Hematopoietic multipotent progenitor cell treated with erythropoietin and hydrocortisone succinate and interleukin-3 and kit ligand, for 8 days (in vitro differentiated cells): Measurements from ENCODE around the gene DAB2IP.

Experiments
- DNase-seq: peaks from one replicate; pipeline ENCODE4 v3.0.0-alpha.2; 2015

The DAB2IP gene

DNA sequence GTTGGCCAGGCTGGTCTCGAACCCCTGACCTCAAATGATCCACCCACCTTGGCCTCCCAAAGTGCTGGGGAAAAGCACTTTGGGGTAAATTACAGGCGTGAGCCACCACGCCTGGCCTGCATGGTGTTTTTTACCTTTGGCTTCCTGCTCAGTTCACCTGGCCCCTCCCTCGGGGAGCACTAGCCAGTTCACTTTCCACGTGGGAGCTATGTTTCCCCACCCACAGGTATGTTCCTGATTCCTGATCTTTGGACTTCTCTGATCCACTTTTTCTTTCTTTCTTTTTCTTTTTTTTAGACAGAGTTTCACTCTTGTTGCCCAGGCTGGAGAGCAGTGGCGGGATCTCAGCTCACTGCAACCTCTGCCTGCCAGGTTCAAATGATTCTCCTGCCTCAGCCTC, 15.8 kb downstream of the DAB2IP start:
- DNase-seq = no peak

DNA sequence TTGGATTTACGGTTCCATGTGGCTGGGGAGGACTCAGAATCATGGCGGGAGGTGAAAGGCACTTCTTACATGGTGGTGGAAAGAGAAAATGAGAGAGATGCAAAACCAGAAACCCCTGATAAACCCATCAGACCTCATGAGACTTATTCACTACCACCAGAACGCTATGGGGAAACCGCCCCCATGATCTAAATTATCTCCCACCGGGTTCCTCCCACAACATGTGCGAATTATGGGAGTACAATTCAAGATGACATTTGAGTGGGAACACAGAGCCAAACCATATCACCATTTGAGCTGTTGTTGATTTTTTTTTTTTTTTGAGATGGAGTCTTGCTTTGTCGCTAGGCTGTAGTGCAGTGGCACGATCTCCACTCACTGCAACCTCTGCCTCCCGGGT, 16.5 kb downstream of the DAB2IP start:
- no peak for DNase-seq

DNA sequence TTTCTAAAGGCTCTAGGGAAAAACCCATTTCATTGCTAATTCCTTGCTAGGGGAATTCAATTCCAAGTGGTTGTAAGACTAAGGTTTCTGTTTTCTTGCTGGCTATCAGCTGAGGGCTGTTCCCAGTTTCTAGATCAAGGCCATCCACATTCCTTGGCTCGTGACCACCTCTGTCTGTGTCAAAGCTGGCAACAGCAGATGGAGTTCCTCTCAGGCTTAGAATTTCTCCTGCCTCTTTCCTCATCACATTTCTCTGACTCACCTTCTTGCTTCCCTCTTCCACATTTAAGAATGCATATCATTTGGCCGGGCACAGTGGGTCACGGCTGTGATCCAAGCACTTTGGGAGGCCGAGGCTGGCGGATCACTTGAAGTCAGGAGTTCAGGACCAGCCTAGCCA, 19.0 kb downstream of the DAB2IP start:
- no peak for DNase-seq

DNA sequence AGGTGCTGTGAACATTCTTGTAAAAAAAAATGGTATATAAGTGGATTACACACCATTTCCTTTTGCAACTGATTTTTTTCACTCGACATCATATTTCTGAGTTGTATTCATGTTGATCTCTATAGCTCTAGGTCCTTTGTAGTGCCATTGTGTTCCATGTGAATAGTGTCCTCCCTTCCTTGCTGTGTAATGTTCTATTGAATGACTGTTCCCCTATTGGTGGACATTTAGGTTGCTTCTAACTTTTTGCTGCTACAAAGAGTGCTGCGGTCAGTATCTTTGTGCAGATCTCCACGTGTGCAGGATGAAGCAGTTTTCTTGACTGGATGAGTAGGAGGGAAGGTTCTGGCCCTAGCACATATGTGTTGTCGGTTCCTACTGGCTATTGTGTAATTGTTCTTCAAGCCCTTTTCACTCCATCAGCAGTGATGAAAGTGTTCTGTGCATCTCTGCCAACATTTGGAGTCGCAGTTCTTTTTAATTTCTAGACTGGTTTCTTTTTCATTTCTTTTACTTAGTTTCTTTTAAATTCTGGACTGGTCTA, 20.2 kb downstream of the DAB2IP start:
- DNase-seq = no peak

DNA sequence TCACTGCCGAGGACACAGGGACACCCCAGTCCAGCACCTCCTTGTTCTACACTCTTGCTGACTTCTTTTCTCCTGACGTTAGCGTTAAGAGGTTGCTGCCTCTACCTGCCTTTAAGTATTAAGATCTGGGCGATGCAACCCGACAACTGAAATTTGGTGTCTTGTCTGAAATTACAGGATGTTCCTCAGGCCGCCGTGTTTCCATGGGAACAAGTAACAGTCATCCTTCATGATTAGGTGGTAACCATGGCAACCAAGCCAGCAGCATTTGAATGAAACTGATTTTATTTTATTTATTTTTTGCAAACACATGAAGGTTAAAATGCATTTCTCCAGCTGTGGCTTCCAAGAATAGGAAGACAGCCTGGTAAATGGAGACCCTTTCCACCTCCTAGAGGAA, 20.8 kb downstream of the DAB2IP start:
- no peak for DNase-seq

DNA sequence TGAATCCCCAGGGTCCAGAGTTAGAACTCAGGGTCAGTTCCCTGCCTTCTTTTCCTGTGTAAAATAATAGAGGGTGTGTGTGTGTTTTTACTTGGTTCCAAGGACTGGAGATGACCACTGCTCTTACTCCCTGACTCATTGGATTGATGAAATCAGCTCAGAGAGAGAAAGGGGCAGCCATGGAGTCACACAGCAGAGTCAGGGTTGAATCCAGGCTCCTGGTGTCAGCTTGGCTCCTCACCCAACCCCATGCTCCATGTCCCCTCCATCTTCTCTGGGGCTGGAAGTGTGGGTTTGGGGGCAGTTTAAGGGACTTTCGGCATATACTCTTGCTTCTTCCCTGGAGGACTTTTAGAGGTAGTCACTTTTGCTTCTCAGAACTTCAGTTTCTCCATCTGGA, 21.6 kb downstream of the DAB2IP start:
- DNase-seq = no peak

DNA sequence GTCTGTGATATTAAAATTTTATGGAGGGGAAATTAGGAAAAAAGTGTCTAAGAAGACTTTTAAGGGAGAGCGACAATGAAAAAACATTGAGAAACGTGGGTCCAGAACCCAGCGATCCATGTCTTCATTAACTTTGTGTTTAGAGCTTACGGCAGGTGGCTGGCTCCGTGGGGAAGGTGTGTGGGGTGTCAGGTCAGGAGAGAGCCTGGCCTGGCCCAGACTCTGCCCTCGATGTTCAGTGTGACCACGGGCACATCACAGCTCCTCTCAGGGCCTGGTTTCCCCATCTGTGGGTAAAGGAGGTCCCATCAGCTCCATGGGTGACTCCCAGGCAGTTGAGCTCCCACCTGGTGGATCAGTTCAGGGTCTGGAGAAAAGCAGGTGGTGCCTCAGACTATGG, 22.1 kb downstream of the DAB2IP start:
- no peak for DNase-seq

DNA sequence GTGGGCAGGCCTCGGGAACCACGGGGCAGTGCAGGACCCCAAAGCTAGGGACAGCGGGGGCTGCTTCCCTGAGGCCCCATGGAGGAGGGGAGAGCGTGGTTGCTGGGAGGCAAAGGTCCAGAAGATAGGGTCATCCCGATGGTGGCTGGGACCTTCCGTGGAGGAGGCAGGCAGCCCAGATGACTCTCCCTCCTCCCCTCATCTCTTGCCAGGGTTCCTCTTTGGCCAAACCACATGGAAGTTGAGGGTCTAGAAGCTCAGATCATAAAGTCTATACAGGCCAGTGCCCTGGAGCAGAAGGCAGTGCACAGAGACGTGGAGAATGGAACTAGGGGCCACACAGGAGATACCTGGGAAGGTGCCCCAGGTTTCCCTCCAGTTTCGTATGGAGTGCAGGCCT, 22.6 kb downstream of the DAB2IP start:
- no peak for DNase-seq

DNA sequence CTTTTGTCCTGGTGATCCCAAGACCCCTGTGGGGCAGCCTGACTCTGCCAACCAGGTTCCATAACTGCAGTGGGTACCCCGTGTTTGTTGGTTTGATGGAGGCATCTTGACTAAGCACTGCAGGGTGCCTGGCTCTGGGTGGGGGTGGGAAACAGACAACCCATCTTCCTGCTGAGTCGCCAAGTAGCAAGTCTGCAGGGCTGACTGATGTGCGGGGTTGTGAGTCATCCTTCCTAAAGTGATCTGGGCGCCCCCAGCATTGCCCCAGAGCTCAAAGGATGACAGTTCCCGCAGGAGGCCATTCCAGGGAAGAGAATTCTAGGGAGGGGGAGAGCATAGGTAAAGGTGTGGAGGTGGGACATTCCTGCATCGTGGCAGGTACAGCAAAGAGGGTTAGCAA, 23.5 kb downstream of the DAB2IP start:
- DNase-seq = no peak

DNA sequence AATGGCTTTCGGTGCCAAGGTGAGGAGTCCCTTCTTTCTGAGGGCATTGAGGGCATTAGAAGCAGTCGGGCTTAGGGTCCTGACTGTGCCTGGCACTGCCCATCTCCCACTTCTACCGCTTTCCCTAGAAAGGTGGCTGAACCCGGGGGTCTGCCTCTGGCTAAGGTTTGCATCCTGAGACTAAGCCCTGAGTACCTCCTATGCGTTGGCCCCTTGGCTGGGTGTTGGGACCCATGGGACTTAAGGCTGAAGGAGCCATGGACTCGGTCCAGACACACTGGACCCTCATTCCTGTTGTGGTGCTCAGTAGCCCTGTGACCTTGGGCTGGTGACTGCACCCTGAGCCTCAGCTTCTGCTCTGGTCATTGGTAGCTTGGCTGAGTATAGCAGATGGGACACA, 23.9 kb downstream of the DAB2IP start:
- no peak for DNase-seq

DNA sequence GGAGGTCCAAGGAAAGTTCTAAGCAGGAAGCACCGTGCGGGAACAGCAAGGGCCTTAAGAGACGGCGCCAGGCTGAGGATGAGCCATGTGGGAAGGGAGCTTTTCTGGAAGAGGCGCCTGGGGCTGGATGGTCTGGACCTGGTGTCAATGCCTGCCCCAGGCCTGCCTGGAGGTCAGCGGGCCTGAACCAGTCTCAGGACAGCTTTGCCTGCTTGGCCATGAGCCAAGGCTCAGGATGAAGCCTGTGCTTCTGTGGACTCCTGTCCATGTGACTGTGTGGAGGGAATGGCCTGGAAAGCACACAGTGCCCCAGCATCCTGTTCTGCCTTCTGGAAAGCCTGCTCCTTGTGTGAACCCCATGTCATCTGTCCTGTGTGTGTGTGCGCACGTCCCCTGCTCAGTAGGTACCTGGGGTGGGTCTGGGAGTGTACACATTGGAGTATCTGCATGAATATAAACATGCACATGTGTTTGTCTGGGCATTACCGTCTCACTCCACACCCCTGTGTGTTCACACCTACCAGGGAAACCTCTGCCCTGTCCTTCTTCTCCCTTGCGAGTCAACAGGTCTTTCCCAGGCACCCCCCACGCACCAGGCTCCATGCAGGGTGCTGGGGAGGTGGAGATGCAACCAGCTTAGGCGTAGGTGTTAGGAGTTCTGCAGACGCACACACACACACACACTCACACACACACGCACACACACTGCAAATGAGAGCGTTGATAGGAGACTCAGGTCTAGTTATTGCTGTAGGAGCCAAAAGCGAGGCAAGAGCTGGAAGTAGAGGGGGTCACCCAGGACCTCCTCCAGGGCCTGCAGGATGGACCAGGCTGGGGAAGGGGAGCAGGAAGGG, 24.8 kb downstream of the DAB2IP start:
- DNase-seq = no peak

DNA sequence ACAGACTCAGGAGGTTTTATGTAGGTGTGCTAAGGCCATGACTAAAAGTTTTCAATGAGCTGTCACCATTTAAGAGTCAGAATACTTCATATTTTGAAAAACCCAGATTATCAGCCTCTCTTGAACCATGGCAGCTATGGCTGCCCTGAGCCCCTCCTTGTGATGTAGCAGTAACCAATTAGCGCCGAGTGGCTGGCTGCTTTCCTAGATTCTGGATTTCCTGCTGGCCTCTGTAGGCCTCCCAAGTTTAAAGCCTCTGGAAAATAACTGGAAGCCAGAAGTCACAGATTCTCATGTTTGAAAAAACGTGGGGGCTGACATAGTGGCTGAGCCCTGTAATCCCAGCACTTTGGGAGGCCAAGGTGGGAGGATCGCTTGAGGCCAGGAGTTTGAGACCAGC, 25.5 kb downstream of the DAB2IP start:
- DNase-seq = no peak

DNA sequence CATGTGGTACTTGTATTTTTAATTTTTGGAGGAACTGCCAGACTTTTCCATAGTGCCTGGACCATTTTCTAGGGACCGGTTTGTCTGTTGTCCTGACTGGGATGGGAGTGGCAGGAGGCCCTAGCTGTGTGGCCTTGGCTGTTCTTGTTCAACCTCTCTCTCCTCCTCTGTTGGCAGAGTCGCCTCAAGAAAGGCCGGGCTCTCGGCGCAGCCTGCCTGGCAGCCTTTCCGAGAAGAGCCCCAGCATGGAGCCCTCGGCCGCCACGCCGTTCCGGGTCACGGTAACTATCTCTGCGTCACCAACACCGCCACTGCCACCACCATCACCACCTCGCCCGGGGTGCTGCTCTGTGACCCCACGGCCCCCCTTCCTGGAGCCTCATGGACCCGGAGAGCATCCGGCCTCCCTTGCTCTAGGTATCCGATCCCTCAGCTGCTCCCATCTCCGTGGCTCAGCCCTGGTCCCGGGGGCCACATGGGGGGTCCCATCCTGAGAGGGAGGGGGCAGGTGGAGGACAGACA, 27.1 kb downstream of the DAB2IP start:
- no peak for DNase-seq

DNA sequence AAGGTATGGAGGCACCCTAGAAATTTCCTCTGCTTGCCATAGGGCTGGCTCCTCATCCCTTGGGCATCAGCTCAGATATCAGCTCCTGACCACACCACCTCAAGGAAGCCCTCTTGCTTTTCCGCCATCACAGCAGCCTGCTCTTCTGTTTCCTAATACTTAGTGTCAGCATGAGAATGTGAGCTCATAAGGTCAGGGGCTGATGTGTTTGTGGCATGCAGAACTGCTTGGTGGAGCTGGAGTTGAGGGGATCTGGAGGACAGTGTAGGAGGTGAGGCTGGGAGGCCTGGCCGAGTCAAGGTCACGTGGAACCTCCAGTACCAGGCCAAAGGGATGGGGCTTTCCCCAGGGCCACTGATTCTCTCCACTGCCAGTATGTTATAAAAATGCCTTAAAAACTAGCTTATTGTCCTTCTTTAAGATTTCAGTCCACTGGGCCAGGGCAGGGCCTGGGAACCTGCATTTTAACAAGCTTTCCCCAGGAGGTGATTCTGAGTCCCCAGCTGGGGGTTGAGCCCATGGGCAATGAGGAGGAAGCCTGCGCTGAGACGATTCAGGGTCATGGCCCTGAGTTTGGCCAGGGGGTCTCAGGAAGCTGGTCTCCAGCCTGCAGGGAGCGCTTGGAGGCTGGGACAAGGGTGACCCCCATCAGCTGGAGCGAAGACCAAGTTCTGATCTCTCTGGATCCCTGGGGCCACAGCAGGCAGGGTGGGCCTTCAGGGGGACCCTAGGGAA, 28.6 kb downstream of the DAB2IP start:
- no peak for DNase-seq

DNA sequence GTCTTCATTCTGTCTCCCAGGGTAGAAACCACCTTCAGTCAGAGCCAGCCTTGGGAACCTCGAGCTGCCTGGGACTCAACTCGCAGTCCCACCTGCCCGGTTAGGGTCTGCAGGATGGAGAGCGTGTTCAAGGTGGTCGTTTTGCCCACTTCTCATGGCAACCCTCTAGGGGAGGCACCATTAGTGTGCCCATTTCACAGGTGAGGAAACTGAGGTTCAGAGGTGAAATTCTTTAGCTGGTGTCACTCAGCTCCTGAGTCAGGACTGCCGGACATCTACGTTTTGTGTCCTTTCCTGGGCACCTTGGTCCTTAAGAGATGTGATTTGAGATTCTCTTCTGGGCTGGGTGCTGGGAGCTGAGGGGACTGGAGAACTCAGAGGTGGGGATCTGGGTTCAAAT, 30.0 kb downstream of the DAB2IP start:
- DNase-seq = no peak

DNA sequence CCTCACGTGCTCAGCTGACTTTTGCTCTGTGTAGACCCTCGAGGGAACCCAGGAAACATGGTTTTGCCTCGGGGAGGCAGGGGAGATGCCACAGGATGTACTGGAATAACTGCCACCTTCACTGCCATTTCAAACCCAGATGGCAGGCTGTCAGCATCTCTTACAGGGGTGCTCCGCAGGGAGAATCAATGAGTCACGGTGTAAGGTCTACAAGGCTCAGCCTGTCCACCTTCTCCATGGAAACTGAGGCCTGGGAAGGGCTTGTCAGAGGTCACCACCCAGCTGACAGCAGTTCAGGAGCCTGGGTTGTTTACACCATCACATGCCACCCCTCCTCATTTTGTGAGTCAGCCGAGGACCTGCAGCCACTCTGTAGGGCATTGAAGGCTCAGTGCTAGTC, 30.8 kb downstream of the DAB2IP start:
- no peak for DNase-seq

DNA sequence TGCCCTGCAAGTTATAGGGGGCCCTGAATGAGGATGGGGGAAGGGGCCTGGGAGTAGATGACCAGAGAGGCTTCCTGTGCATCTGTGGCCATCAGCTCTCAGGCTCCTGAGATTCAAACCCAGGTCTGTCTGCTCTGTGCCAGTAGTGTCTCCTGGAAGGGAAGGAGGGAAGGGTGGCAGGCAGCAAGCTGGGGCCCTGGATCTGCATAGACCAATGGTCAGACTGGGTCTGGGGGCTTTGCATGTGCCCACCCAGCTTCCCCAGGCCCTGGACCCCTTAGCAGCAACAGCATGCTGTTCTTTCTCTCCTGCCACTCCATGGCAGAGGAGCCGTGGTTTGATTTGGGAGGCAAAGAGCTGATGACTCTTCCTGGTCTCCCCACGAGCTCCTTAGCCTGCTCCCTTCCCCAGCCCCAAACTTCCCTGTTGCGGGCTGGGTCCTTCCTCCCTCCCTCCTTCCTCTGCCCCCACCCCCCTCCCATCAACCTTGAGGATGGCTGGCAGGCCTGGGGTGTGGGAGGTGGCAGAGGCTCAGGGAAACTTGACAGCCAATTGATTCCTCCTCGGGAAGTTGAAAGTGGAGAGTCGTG, 31.6 kb downstream of the DAB2IP start:
- no peak for DNase-seq

DNA sequence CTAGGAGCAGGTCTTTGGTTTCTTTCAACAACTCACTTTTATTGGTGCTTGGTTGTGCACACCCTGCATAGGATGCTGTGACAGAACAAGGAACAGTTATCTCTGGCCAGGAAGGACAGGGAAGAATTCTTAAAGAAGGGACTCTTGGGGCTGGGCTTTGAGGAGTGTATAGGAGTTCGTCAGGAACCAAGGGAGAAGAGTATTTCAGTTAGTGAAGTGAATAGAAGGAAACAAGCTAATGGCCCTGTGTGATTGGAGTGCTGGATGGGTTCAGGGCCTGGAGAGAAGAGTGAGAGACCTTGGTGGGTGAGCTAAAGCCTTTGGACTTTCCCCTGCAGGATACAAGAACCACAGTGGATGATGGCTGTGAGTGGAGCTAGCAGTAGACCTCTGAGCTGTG, 32.2 kb downstream of the DAB2IP start:
- DNase-seq = no peak

DNA sequence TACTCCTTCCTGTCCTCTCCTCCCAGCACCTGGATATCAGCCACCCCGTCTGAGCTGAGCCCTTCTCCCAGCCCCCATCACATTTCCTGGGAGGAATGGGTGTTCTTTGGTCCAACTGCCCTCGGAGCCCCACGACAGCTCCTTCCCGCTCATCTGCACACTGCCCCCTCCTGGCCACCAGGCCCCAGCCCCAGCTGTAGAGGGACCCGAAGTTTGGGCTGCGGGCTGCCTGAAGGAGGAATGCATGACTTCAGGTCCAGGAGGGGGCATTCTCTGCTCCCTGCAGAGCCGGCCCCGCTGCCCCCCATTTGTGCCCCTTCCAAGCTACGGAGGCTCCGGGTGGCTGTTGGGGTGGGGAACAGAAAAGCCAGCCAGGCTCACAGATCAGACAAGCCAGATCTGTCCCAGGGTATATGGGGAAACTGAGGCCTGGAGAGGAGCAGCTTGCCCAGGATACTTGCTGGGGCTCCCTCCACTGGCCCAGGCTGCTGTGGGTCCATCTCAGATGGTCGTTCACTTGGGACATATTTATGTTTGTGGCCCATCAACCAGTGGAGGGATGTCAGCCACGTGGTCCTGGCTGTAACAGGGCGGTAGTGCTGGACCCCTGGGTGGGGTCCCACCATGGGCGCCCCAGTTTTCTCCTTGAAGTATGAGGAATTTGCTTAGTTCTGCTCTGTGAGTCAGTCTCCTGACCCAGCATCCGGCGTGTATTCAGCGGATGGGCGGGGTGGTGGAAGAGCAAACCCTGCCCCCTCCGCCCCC, 33.1 kb downstream of the DAB2IP start:
- DNase-seq = peak; percentile 49

DNA sequence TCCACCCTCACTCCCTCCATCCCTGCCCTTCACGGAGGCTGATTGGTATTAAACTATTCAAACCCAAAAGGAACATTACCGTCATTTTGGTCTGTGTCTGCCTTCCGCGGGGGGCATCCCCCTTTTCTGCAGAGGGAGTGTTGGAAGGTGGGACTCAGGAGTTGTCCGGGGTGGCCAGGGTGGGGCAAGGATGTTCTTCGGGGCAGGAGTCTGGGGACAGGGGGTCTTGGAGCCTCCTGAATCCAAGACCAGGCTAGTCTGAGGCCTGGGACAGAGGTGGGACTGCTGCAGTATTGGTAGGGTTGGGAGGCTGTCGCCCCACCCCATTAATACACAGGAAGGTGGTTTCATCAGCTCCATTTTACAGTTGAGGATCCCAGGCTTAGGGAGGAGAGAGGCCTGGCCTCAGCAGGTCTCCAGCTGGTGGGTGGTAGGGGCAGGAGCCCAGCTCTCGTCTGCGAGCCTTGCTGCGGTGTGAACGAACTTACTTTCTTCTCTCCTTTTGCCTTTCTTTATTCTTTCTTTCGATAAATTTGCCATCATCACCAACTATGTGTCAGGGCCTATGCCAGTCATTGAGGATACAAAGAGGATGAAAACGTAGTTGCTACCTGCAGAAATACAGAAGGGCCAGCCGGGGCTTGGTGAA, 33.8 kb downstream of the DAB2IP start:
- no peak for DNase-seq

DNA sequence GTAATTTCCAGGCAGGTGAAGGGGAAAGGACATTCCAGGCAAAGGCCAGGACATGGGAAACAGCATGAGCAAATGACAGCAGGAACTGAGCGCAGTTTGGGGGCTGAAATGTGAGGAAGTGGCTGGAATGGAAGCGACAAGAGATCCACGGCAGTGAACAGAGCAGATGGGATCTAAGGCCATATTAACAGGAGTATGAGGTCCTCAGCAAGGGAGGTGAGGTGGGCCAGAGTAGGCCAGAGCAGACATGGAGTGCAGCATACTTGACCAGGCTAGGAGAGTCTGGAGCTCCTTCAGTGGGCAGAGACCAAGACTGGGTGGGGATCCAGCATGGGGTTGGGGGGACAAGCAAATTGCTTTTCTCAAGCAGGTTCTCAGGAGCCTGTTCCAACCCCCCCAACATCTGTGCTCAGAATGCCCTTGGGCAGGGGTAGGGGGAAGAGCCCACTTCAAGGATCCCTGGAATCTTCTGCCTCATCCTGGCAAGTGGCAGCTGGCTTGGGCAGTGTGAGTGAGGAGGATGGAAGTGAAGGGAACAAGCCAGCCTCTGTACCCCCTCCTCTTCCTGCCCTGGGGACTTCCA, 34.5 kb downstream of the DAB2IP start:
- DNase-seq = no peak
